Large intestine (tissue), 12 donors: Measurements from ENCODE around the gene MYH3. TPM values are rescaled to one million over a fixed set of nuclear protein-coding genes. Genes with fewer than 3 reads are reported as not detected.
A peak's percentile ranks its signal among the peaks of the same experiment; 100 is the strongest.
"Not testable (repeated sequence)": the region's sequence is repeated elsewhere in the genome, so short reads cannot be mapped to it uniquely, and the experiment has no call there.

ENCODE experiments used
- DNase-seq, 2 donors: peaks; one replicate each; pipeline versions ENCODE4 v3.0.0 to v3.0.0-alpha.2; 2013
- H3K27ac ChIP-seq: one replicate; pipeline ENCODE4 v1.5.1; 2013; ENCODE audit warnings: low read length
- H3K27me3 ChIP-seq: 2 replicates; pipeline ENCODE4 v1.6.1; 2013; ENCODE audit warnings: low read length; ENCODE audit not compliant: control insufficient read depth, insufficient read depth
- H3K36me3 ChIP-seq: 2 replicates; pipeline ENCODE4 v1.6.1; 2013; ENCODE audit warnings: low read length; ENCODE audit not compliant: control insufficient read depth, insufficient read depth
- H3K4me1 ChIP-seq: one replicate; pipeline ENCODE4 v1.6.1; 2013; ENCODE audit warnings: low read length; ENCODE audit not compliant: control insufficient read depth, insufficient read depth
- H3K4me3 ChIP-seq: one replicate; pipeline ENCODE4 v1.5.1; 2013; ENCODE audit warnings: low read length
- H3K9me3 ChIP-seq: one replicate; pipeline ENCODE4 v1.6.1; 2013; ENCODE audit warnings: mild to moderate bottlenecking, low read depth, low read length, moderate library complexity; ENCODE audit not compliant: control insufficient read depth
- WGBS: methylation state at CpG from one replicate; pipeline ENCODE4 v1.1.5; 2013; ENCODE audit warnings: low lambda C conversion rate; ENCODE audit not compliant: insufficient coverage; 5-methylcytosine and 5-hydroxymethylcytosine counted together
- long read RNA-seq, 11 donors: transcript quantifications; one replicate each; lab custom pipeline, GENCODE V29; 2026
- polyA plus RNA-seq: library from polyadenylated mRNA; unstranded; fragments of 120-200 nt; gene quantifications from one replicate; pipeline ENCODE4 v1.2.1, GENCODE V29; 2013

MYH3 gene
- polyA plus RNA-seq: 26.7 TPM
- long read RNA-seq, donor 1, full-length matches to known transcripts: 15 of 15 reads
- long read RNA-seq, donor 1, partial matches to known transcripts: 0 of 15 reads
- long read RNA-seq, donor 1, other reads (novel, unspliced or antisense): 0 of 15 reads
- long read RNA-seq, donor 2, partial matches to known transcripts: 0 of 4 reads
- long read RNA-seq, donor 2, other reads (novel, unspliced or antisense): 0 of 4 reads
- long read RNA-seq, donor 3: 0 reads
- long read RNA-seq, donor 4, partial matches to known transcripts: 0 of 2 reads
- long read RNA-seq, donor 4, other reads (novel, unspliced or antisense): 0 of 2 reads
- long read RNA-seq, donor 5, transcript MYH3-203 (3 exons, 480 nt): major isoform, 15 of 15 reads
- long read RNA-seq, donor 5, partial matches to known transcripts: 0 of 15 reads
- long read RNA-seq, donor 5, other reads (novel, unspliced or antisense): 0 of 15 reads
- long read RNA-seq, donor 6, partial matches to known transcripts: 0 of 3 reads
- long read RNA-seq, donor 6, other reads (novel, unspliced or antisense): 0 of 3 reads
- long read RNA-seq, donor 7, partial matches to known transcripts: 0 of 1 reads
- long read RNA-seq, donor 7, other reads (novel, unspliced or antisense): 0 of 1 reads
- long read RNA-seq, donor 8, transcript MYH3-201 (2 exons, 486 nt): minor isoform, 6 of 41 reads
- long read RNA-seq, donor 8, transcript MYH3-203 (3 exons, 480 nt): major isoform, 35 of 41 reads
- long read RNA-seq, donor 8, partial matches to known transcripts: 0 of 41 reads
- long read RNA-seq, donor 8, other reads (novel, unspliced or antisense): 0 of 41 reads
- long read RNA-seq, donor 9, partial matches to known transcripts: 0 of 1 reads
- long read RNA-seq, donor 9, other reads (novel, unspliced or antisense): 0 of 1 reads
- long read RNA-seq, donor 10, partial matches to known transcripts: 0 of 4 reads
- long read RNA-seq, donor 10, other reads (novel, unspliced or antisense): 0 of 4 reads
- long read RNA-seq, donor 11, partial matches to known transcripts: 0 of 2 reads
- long read RNA-seq, donor 11, other reads (novel, unspliced or antisense): 0 of 2 reads

- Histone ChIP-seq H3K4me3 (no peak within 1 kb of the TSS), H3K36me3 (peaks cover 3% of the 10 kb centered on the region), H3K27ac (no peak within 1 kb of the TSS), H3K9me3 (no peaks in the 10 kb centered on the region), H3K4me1 (no peaks in the 10 kb centered on the region), H3K27me3 (no peaks in the 10 kb centered on the region)
- no CpG with 5 or more reads among the region's 15 CpGs for WGBS
- DNase-seq: no peak
Measured at GRCh38 chr17:10657148-10657547, at the start of gene MYH3. Gene MYH3 (minus strand): TSS chr17:10657309. CDS start chr17:10655064, 2,245 bp downstream.

- Histone ChIP-seq H3K4me3 (no peak overlapping the region), H3K36me3 (peaks cover 45% of the 10 kb centered on the region), H3K9me3 (no peaks in the 10 kb centered on the region), H3K4me1 (no peaks in the 10 kb centered on the region), H3K27ac (no peak overlapping the region), H3K27me3 (no peaks in the 10 kb centered on the region)
- 87% methylated on average over 4 of the region's 5 CpGs for WGBS
- no peak for DNase-seq
Measured at GRCh38 chr17:10705727-10706126, 48.6 kb upstream of the MYH3 start.

GRCh38 chr17:10702574-10702973 is 45.5 kb upstream of the MYH3 start:
- no CpG with 5 or more reads among the region's 2 CpGs for WGBS
- Histone ChIP-seq H3K36me3 (peaks cover 25% of the 10 kb centered on the region), H3K4me3 (no peak overlapping the region), H3K27me3 (no peaks in the 10 kb centered on the region), H3K27ac (no peak overlapping the region), H3K9me3 (no peaks in the 10 kb centered on the region), H3K4me1 (no peaks in the 10 kb centered on the region)
- DNase-seq: no peak

GRCh38 chr17:10699856-10700255 is 42.7 kb upstream of the MYH3 start:
- Histone ChIP-seq H3K27ac (no peak overlapping the region), H3K4me1 (peaks cover 6% of the 10 kb centered on the region), H3K36me3 (peaks cover 9% of the 10 kb centered on the region), H3K4me3 (no peak overlapping the region), H3K9me3 (no peaks in the 10 kb centered on the region), H3K27me3 (no peaks in the 10 kb centered on the region)
- WGBS: 100% methylated on average over 1 of the region's 1 CpG
- no peak for DNase-seq

GRCh38 chr17:10698096-10698818 is 41.1 kb upstream of the MYH3 start:
- DNase-seq: peak in 1 of 2 donors; percentile 40
- Histone ChIP-seq H3K27me3 (no peaks in the 10 kb centered on the region), H3K4me1 (peaks cover 9% of the 10 kb centered on the region), H3K4me3 (peak overlapping the region; percentile 97), H3K9me3 (no peaks in the 10 kb centered on the region), H3K27ac (peak overlapping the region; percentile 93), H3K36me3 (peaks cover 16% of the 10 kb centered on the region)
- WGBS: 43% methylated on average over 8 of the region's 18 CpGs

GRCh38 chr17:10697092-10698081 is 40.3 kb upstream of the MYH3 start, which contains the start of the genes ADPRM and SCO1:
Gene ADPRM (plus strand): TSS chr17:10697594. CDS start chr17:10704927, 7,333 bp downstream.
Gene SCO1 (minus strand): TSS chr17:10697533. CDS start chr17:10697507, 26 bp downstream.
- peaks cover 24% of the 10 kb centered on the region for H3K36me3 ChIP-seq
- WGBS: no CpG with 5 or more reads among the region's 84 CpGs
- peak within 1 kb of the TSS; percentile 93 for H3K27ac ChIP-seq
- peak; percentile 95 to 97 for DNase-seq
- H3K27me3 ChIP-seq: no peaks in the 10 kb centered on the region
- peaks cover 9% of the 10 kb centered on the region for H3K4me1 ChIP-seq
- H3K4me3 ChIP-seq: peak within 1 kb of the TSS; percentile 97
- H3K9me3 ChIP-seq: no peaks in the 10 kb centered on the region

- 87% methylated on average over 6 of the region's 17 CpGs for WGBS
- H3K4me1 ChIP-seq, H3K9me3 ChIP-seq, H3K27me3 ChIP-seq, DNase-seq: not testable (repeated sequence)
- Histone ChIP-seq H3K36me3 (peaks cover 38% of the 10 kb centered on the region), H3K27ac (peak overlapping the region; percentile 93), H3K4me3 (peak overlapping the region; percentile 97)
Measured at GRCh38 chr17:10695875-10696407, 38.8 kb upstream of the MYH3 start.

- WGBS: no CpG with 5 or more reads among the region's 2 CpGs
- H3K27ac ChIP-seq: no peak overlapping the region
- no peak overlapping the region for H3K4me3 ChIP-seq
- H3K4me1 ChIP-seq: no peaks in the 10 kb centered on the region
- no peak for DNase-seq
- no peaks in the 10 kb centered on the region for H3K9me3 ChIP-seq
- no peaks in the 10 kb centered on the region for H3K27me3 ChIP-seq
- H3K36me3 ChIP-seq: peaks cover 62% of the 10 kb centered on the region
Measured at GRCh38 chr17:10687499-10687898, 30.4 kb upstream of the MYH3 start.

- no peak overlapping the region for H3K4me3 ChIP-seq
- DNase-seq: no peak
- WGBS: 80% methylated on average over 1 of the region's 2 CpGs
- no peaks in the 10 kb centered on the region for H3K4me1 ChIP-seq
- no peaks in the 10 kb centered on the region for H3K9me3 ChIP-seq
- no peaks in the 10 kb centered on the region for H3K27me3 ChIP-seq
- H3K27ac ChIP-seq: no peak overlapping the region
- peaks cover 58% of the 10 kb centered on the region for H3K36me3 ChIP-seq
Measured at GRCh38 chr17:10683853-10684252, 26.7 kb upstream of the MYH3 start.
